Lower leg skin (tissue), 4 donors: ENCODE measurements around the gene OR2H1. TPM values are rescaled to one million over a fixed set of nuclear protein-coding genes. Genes with fewer than 3 reads are reported as not detected.

Experiments used
- DNase-seq, 2 donors: peaks; one replicate each; pipeline ENCODE4 v3.0.0-alpha.2; 2019; ENCODE audit warnings: low spot score in 2 of 2
- H3K4me3 ChIP-seq: fragments of 200-600 bp; sonication (generic); 2 replicates; pipeline ENCODE4 v1.5.1; 2017; ENCODE audit warnings: mild to moderate bottlenecking, low read depth; ENCODE audit not compliant: poor library complexity, severe bottlenecking
- POLR2A ChIP-seq, 2 donors: fragments of 450-650 bp; IDR thresholded peaks; one replicate each; pipeline ENCODE4 v1.6.1; 2016 to 2017; ENCODE audit warnings: antibody characterized with exemption in 2 of 2, mild to moderate bottlenecking in 1 of 2, moderate library complexity in 1 of 2
- WGBS, 2 donors: methylation state at CpG; one replicate each; pipeline ENCODE4 v1.1.5; 2018; 5-methylcytosine and 5-hydroxymethylcytosine counted together
- intact Hi-C: fragments of 100-400 bp; cut with DNase I; formaldehyde crosslinking; loops from one replicate; pipeline ENCODE4 v1.15.0; 2023; ENCODE audit warnings: low total_unique reads
- total RNA-seq, 4 donors: library from RNA; depleted of rRNA; stranded (reverse); fragments of >200 nt; gene quantifications; one replicate each; pipeline ENCODE4 v1.1.0, GENCODE V29; 2016
- TF ChIP-seq, protein P1 (sequence below), 3 donors: fragments of 450-650 bp; IDR thresholded peaks; one replicate each; pipeline ENCODE4 v1.5.1; 2016; ENCODE audit warnings: antibody characterized with exemption in 3 of 3, mild to moderate bottlenecking in 3 of 3, moderate library complexity in 2 of 3

The OR2H1 gene
- total RNA-seq, 4 donors from 2014 or later: not detected

DNA sequence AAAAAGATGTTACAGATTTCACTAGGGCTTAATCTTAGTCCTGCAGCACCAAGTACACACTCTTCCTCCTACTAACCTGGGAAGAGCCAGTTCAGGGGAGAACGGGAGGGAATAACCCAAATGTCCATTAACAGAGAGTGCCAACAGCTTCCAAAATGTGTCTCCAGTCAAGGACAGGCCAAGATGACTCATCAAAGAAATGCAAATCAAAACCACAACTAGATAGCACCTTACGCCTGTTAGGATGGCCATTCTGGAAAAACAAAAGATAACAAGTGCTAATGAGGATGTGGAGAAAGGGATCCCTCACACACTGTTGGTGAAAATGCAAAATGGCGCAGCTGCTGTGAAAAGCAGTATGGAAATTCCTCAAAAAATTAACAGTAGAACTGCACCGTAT is 34.6 kb downstream of the OR2H1 start:
- TF ChIP-seq, protein P1, sequence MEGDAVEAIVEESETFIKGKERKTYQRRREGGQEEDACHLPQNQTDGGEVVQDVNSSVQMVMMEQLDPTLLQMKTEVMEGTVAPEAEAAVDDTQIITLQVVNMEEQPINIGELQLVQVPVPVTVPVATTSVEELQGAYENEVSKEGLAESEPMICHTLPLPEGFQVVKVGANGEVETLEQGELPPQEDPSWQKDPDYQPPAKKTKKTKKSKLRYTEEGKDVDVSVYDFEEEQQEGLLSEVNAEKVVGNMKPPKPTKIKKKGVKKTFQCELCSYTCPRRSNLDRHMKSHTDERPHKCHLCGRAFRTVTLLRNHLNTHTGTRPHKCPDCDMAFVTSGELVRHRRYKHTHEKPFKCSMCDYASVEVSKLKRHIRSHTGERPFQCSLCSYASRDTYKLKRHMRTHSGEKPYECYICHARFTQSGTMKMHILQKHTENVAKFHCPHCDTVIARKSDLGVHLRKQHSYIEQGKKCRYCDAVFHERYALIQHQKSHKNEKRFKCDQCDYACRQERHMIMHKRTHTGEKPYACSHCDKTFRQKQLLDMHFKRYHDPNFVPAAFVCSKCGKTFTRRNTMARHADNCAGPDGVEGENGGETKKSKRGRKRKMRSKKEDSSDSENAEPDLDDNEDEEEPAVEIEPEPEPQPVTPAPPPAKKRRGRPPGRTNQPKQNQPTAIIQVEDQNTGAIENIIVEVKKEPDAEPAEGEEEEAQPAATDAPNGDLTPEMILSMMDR (IDR thresholded peaks at IDR 0.05): no peak
- TF ChIP-seq POLR2A (IDR thresholded peaks at IDR 0.05): no peak
- no peak for DNase-seq
- no peak overlapping the region for H3K4me3 ChIP-seq
- intact Hi-C loops: no loop called here
- WGBS, 2 donors: 80% methylated on average over 4 of the region's 4 CpGs

DNA sequence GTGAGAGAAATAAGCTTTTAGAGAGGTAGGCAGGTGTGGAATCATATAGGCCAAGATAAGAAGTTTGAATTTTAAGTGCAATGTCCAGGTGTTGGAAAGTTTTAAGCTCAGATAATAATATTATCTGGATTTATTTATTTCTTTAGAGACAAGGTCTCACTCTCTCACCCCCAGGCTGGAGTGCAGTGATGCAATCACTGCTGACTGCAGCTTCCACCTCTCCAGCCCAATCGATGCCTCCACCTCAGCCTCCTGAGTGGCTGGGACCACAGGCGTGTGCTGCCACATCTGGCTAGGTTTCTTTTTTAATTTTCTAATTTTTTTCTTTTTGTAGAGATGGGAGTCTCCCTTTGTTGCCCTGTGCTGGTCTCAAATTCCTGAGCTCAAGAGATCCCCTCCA is 36.3 kb downstream of the OR2H1 start:
- H3K4me3 ChIP-seq: no peak overlapping the region
- intact Hi-C loops: no loop called here
- 63 to 73% methylated on average over 2 of the region's 2 CpGs for WGBS, 2 donors
- TF ChIP-seq, protein P1 (IDR thresholded peaks at IDR 0.05): no peak
- TF ChIP-seq POLR2A (IDR thresholded peaks at IDR 0.05): no peak
- DNase-seq: no peak

DNA sequence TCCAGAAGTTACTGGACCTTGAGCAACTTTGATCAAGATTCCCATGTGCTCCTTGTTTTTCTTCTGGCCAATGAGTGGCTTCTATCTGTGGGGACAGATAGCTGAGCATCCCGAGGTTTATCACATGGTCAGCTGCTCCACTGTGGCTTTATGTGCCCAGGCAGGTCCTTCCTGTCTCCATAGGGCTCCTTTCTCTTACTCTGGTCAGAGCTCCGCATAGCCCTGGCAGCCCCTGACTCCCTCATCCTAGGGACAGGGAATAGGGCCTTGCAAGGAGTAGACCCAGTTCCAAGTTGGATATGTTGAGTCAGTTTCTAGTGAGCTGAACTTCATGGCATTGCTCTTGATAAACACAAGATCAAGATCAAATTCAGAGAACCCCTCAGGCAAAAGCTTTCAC is 37.2 kb downstream of the OR2H1 start:
- intact Hi-C loops: no loop called here
- WGBS, 2 donors: 68 to 77% methylated on average over 2 of the region's 2 CpGs
- TF ChIP-seq, protein P1 (IDR thresholded peaks at IDR 0.05): no peak
- no peak for TF ChIP-seq POLR2A (IDR thresholded peaks at IDR 0.05)
- no peak for DNase-seq
- no peak overlapping the region for H3K4me3 ChIP-seq

DNA sequence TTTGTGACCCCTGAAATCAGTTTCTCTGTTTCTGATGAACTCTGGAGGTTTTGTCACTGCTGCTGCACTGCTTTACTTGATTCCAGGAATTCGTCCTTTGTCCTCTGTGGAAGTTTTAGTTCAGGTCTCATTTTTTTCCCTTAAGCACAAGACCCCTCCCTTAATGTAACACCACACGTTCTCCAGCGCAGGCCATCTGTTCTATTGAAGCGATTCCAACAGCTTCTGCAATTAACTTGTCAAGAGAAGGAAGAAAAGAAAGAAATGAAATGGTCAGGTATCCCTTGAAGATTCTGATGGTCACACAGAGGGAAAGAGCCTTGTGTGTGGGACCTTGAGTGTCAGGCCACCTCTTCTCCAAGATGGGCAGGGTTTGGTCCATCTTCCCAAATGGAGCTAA is 38.6 kb downstream of the OR2H1 start:
- intact Hi-C loops: no loop called here
- no peak for DNase-seq
- H3K4me3 ChIP-seq: no peak overlapping the region
- WGBS, 2 donors: 58 to 64% methylated on average over 4 of the region's 4 CpGs
- TF ChIP-seq, protein P1 (IDR thresholded peaks at IDR 0.05): no peak
- TF ChIP-seq POLR2A (IDR thresholded peaks at IDR 0.05): no peak

DNA sequence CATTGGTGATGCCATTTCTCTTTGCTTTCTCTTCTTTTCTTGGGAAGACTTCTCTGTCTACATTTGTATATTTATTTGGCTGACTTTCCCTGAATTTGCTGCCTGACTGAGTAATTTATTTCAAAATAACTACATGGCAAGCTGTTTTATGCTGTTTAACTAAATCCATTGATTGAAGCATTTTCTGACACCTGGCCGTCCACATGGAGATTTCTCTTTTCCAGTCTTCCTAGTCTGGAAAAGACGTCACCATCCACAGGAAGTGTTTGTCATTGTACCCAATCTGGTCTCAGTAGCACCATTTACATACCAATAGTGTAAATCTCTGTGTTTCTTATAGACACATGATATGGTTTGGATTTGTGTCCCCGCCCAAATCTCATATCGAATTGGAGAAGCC is 40.0 kb downstream of the OR2H1 start:
- TF ChIP-seq, protein P1 (IDR thresholded peaks at IDR 0.05): no peak
- TF ChIP-seq POLR2A (IDR thresholded peaks at IDR 0.05): no peak
- intact Hi-C loops: no loop called here
- 76 to 77% methylated on average over 4 of the region's 4 CpGs for WGBS, 2 donors
- no peak overlapping the region for H3K4me3 ChIP-seq
- no peak for DNase-seq

DNA sequence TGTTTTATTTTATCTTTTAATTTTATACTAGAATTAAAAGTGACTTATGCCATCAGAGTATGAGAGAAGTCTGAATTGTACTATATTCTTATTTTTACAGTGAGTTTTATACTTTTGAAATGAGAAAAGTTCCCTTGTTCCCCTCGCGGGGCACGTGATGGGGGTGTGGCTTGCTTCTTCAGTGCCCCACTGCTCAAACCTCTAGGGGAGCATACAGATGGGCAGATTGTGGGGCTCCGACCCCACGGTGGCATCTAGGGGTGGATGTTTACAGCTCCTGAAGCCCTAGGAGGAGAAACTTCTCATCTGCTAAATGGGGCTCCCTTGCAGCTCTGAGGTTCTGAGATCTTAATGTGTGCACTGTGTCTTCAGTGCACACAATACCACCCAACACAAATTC is 42.7 kb downstream of the OR2H1 start:
- no peak for DNase-seq
- intact Hi-C loops: no loop called here
- H3K4me3 ChIP-seq: no peak overlapping the region
- no peak for TF ChIP-seq POLR2A (IDR thresholded peaks at IDR 0.05)
- TF ChIP-seq, protein P1 (IDR thresholded peaks at IDR 0.05): no peak
- WGBS, 2 donors: 83 to 87% methylated on average over 5 of the region's 5 CpGs
